Esophagus (tissue), 2 donors: ENCODE data around the gene MCEE. TPM values are rescaled to one million over a fixed set of nuclear protein-coding genes. Genes with fewer than 3 reads are reported as not detected.
A peak's percentile ranks its signal among the peaks of the same experiment; 100 is the strongest.

Experiments used
- H3K27ac ChIP-seq, 2 donors: one replicate each; pipeline ENCODE4 v1.5.1; 2013; ENCODE audit warnings: low read depth in 2 of 2, mild to moderate bottlenecking in 2 of 2, inconsistent platforms in 1 of 2, low read length in 1 of 2, moderate library complexity in 1 of 2
- H3K27me3 ChIP-seq, 2 donors: one replicate each; pipeline ENCODE4 v1.6.1; 2013; ENCODE audit warnings: low read length in 2 of 2, control low read depth in 1 of 2, mild to moderate bottlenecking in 1 of 2; ENCODE audit not compliant: insufficient read depth in 2 of 2, control insufficient read depth in 1 of 2
- H3K36me3 ChIP-seq, 2 donors: one replicate each; pipeline ENCODE4 v1.6.1; 2013; ENCODE audit warnings: low read length in 1 of 2; ENCODE audit not compliant: control insufficient read depth in 2 of 2, insufficient read depth in 2 of 2
- H3K4me1 ChIP-seq, 2 donors: one replicate each; pipeline ENCODE4 v1.6.1; 2013; ENCODE audit warnings: low read length in 1 of 2; ENCODE audit not compliant: control insufficient read depth in 2 of 2, insufficient read depth in 2 of 2
- H3K4me3 ChIP-seq, 2 donors: one replicate each; pipeline ENCODE4 v1.5.1; 2013; ENCODE audit warnings: low read length in 2 of 2, mild to moderate bottlenecking in 2 of 2, low read depth in 1 of 2, moderate library complexity in 1 of 2
- H3K9me3 ChIP-seq, 2 donors: one replicate each; pipeline ENCODE4 v1.6.1; 2013; ENCODE audit warnings: mild to moderate bottlenecking in 2 of 2, low read depth in 1 of 2, low read length in 1 of 2, moderate library complexity in 1 of 2; ENCODE audit not compliant: control insufficient read depth in 2 of 2, insufficient read depth in 1 of 2
- WGBS, 2 donors: extraction: QIAGEN DNeasy Blood & Tissue Kit; methylation state at CpG; one replicate each; pipeline ENCODE4 v1.1.7; 2013; 5-methylcytosine and 5-hydroxymethylcytosine counted together
- polyA plus RNA-seq, 2 donors: library from polyadenylated mRNA; stranded (reverse); fragments of 200-250 nt; gene quantifications; one replicate each; pipeline ENCODE4 v1.2.3, GENCODE V29; 2013
- donor health status: healthy with polysubstance abuse.
- donor health status: Bipolar disorder and iron deficiency.

Gene MCEE
- polyA plus RNA-seq, 2 donors, result 37.0 to 41.2 TPM

DNA sequence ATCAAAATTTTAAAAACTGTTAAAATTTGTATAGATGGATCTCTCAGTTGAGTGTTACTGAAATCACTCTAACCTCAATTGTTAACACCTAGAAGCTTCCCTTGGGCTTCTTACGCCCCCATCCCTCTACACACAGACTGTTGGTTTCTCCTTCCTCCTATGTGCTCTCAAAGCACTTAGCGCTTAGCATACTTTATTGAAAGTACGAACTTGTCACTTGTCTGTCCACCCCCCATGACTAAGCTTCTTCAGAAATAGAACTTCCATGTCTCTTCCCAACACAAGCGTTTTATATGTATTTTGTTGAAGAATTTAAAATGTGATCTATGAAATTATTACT, 846 bp upstream of the MCEE start:
- peaks cover 0 to 3% of the 10 kb centered on the region in 2 donors for H3K4me1 ChIP-seq
- peak overlapping the region; percentile 78 to 97 for H3K4me3 ChIP-seq
- H3K27ac ChIP-seq, result peak overlapping the region in 1 of 2 donors; percentile 97
- 0% methylated on average over 4 of the region's 4 CpGs for WGBS, 2 donors
- no peaks in the 10 kb centered on the region for H3K36me3 ChIP-seq
- no peaks in the 10 kb centered on the region for H3K27me3 ChIP-seq
- H3K9me3 ChIP-seq, result no peaks in the 10 kb centered on the region

GRCh38 chr2:71129902-71130151, 202 bp downstream of the MCEE start:
- WGBS, 2 donors, result 0% methylated on average over 17 of the region's 17 CpGs
- Histone ChIP-seq H3K27ac (peak overlapping the region; percentile 97 to 99), H3K36me3 (no peaks in the 10 kb centered on the region), H3K4me3 (peak overlapping the region; percentile 78 to 97), H3K9me3 (no peaks in the 10 kb centered on the region), H3K4me1 (peaks cover 0 to 3% of the 10 kb centered on the region in 2 donors), H3K27me3 (no peaks in the 10 kb centered on the region)

DNA sequence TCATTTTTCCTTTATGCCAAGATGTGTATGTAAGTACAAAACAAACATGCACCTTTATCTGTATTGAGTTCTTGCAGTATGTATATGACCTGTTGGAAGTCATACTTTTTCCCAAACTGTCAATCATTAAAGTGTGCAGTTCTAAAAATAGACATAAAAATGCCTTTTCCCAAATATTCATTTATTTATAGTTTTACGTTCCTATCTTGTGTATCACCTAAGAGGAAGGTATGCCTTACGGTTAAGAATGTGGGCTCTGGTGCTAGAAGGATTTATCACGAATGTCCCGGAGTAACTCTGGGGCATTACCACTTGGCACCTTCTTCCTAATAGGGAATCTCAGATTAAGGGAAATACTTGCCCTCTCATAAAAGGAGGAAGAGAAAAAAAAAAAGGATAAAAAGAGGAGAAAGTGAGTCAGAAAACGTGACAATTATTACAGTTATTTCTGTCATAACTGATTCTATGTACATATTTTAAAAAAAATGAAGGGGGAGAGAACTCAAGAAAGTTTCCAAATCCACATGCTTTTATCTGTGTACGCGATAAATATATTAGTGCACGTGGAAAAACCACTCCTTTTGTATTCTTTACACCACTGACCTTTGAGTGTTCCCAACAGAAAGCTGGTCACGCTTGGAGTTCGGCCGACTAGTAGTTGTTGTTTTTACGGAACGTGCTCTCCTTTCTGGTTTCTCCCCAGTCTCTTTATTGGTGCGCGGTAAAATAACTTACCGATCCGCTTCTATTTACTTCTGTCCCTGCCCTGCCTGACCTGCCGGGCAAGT, 721 bp downstream of the MCEE start:
- Histone ChIP-seq H3K4me3 (peak overlapping the region; percentile 78 to 97), H3K27me3 (no peaks in the 10 kb centered on the region), H3K4me1 (peaks cover 0 to 3% of the 10 kb centered on the region in 2 donors), H3K27ac (peak overlapping the region; percentile 97 to 99), H3K9me3 (no peaks in the 10 kb centered on the region), H3K36me3 (no peaks in the 10 kb centered on the region)
- WGBS, 2 donors, result 1 to 2% methylated on average over 18 of the region's 18 CpGs

- no peaks in the 10 kb centered on the region for H3K9me3 ChIP-seq
- H3K27me3 ChIP-seq, result no peaks in the 10 kb centered on the region
- H3K4me1 ChIP-seq, result peaks cover 0 to 3% of the 10 kb centered on the region in 2 donors
- WGBS, 2 donors, result 66 to 71% methylated on average over 3 of the region's 3 CpGs
- H3K36me3 ChIP-seq, result no peaks in the 10 kb centered on the region
- H3K27ac ChIP-seq, result no peak overlapping the region
- no peak overlapping the region for H3K4me3 ChIP-seq
These were observed 3.1 kb downstream of the MCEE start for GRCh38 chr2:71126957-71127356.

- no peaks in the 10 kb centered on the region for H3K9me3 ChIP-seq
- H3K36me3 ChIP-seq, result peaks cover 0 to 4% of the 10 kb centered on the region in 2 donors
- H3K27me3 ChIP-seq, result no peaks in the 10 kb centered on the region
- H3K27ac ChIP-seq, result no peak overlapping the region
- 92% methylated on average over 7 of the region's 7 CpGs for WGBS, 2 donors
- H3K4me3 ChIP-seq, result no peak overlapping the region
- no peaks in the 10 kb centered on the region for H3K4me1 ChIP-seq
These were observed 4.3 kb downstream of the MCEE start for GRCh38 chr2:71125506-71126294.

- 76 to 80% methylated on average over 7 of the region's 7 CpGs for WGBS, 2 donors
- Histone ChIP-seq H3K4me3 (no peak overlapping the region), H3K9me3 (no peaks in the 10 kb centered on the region), H3K27me3 (no peaks in the 10 kb centered on the region), H3K4me1 (peaks cover 5 to 8% of the 10 kb centered on the region in 2 donors), H3K27ac (peak overlapping the region; percentile 45 to 62), H3K36me3 (peaks cover 4 to 6% of the 10 kb centered on the region in 2 donors)
These were observed 7.4 kb downstream of the MCEE start for GRCh38 chr2:71122387-71123298.

- Histone ChIP-seq H3K4me1 (peaks cover 5 to 8% of the 10 kb centered on the region in 2 donors), H3K27me3 (no peaks in the 10 kb centered on the region), H3K36me3 (peaks cover 4 to 6% of the 10 kb centered on the region in 2 donors), H3K27ac (no peak overlapping the region), H3K4me3 (no peak overlapping the region), H3K9me3 (no peaks in the 10 kb centered on the region)
- 94 to 98% methylated on average over 1 of the region's 1 CpG for WGBS, 2 donors
These were observed 8.6 kb downstream of the MCEE start for GRCh38 chr2:71121479-71121878.

DNA sequence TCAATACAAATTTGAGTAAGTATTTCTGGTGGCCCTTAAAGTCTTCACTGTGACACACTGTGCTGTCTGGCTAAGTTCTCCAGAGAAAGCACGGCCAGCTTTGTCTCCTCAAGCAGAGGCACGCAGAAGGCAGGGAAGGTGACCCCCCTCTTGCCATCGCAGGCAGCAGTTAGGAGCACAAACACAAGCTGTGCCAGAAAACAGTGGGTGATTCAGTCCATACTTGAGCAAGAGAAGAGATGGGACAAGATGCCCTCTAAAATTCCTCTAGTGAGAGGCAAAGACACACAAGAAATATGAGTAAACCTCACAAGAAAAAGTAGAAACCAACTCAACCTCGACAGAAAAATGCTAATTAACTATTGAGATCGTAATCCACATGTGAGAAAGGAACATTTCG, 9.8 kb downstream of the MCEE start:
- Histone ChIP-seq H3K4me1 (peaks cover 5 to 8% of the 10 kb centered on the region in 2 donors), H3K4me3 (no peak overlapping the region), H3K27me3 (no peaks in the 10 kb centered on the region), H3K36me3 (peaks cover 4 to 6% of the 10 kb centered on the region in 2 donors), H3K9me3 (no peaks in the 10 kb centered on the region), H3K27ac (peak overlapping the region; percentile 61 to 79)
- WGBS, 2 donors, result 56 to 75% methylated on average over 6 of the region's 6 CpGs

GRCh38 chr2:71117063-71117462, 13.0 kb downstream of the MCEE start:
- Histone ChIP-seq H3K27me3 (no peaks in the 10 kb centered on the region), H3K9me3 (no peaks in the 10 kb centered on the region), H3K4me1 (peaks cover 5 to 8% of the 10 kb centered on the region in 2 donors), H3K36me3 (peaks cover 4 to 6% of the 10 kb centered on the region in 2 donors), H3K27ac (no peak overlapping the region), H3K4me3 (no peak overlapping the region)
